HepG2 (cell line): ENCODE results near the gene COX10. TPM values are rescaled to one million over a fixed set of nuclear protein-coding genes. Genes with fewer than 3 reads are reported as not detected.

ENCODE experiments used
- DMAP1 ChIP-seq: IDR thresholded peaks from 2 replicates; pipeline ENCODE4 v1.6.1; 2016
- JUNB ChIP-seq: sonication (generic); formaldehyde crosslinking; IDR thresholded peaks from 2 replicates; pipeline ENCODE4 v1.8.0; 2022; ENCODE audit warnings: missing genetic modification reagents, mild to moderate bottlenecking, borderline replicate concordance
- SOX5 ChIP-seq: IDR thresholded peaks from 2 replicates; pipeline ENCODE4 v1.6.1; 2016; ENCODE audit warnings: borderline replicate concordance
- TBX2 ChIP-seq: sonication (generic); formaldehyde crosslinking; IDR thresholded peaks from 2 replicates; pipeline ENCODE4 v1.5.0; 2020; ENCODE audit warnings: missing genetic modification reagents, mild to moderate bottlenecking, borderline replicate concordance
- XRCC5 ChIP-seq: fragments of 200-400 bp; formaldehyde crosslinking; optimal IDR thresholded peaks from 2 replicates; pipeline ENCODE3; 2017; ENCODE audit warnings: mild to moderate bottlenecking, low read length
- ZNF530 ChIP-seq: sonication (generic); formaldehyde crosslinking; IDR thresholded peaks from 2 replicates; pipeline ENCODE4 v1.5.0; 2020; ENCODE audit warnings: low read depth, mild to moderate bottlenecking, missing genetic modification reagents
- polyA plus RNA-seq, 8 experiments: library from polyadenylated mRNA; depleted of rRNA in 3 of 8; stranded (reverse) in 7 of 8; unstranded in 1 of 8; fragments of >200 nt; fragmentation: Illumina TruSeq in 4 of 8; extraction: Trizol in 4 of 8; gene quantifications; 2 replicates each; pipeline versions ENCODE4 v1.2.1 to v1.2.3, GENCODE V29; 2011 to 2016; ENCODE audit warnings: low read depth in 4 of 8, missing spikeins in 1 of 8, mixed read lengths in 1 of 8; ENCODE audit not compliant: insufficient read depth in 1 of 8
- total RNA-seq, 5 experiments: library from RNA; depleted of rRNA; stranded (reverse); fragments of >200 nt; fragmentation: Illumina TruSeq; extraction: Trizol; gene quantifications; 2 replicates each; pipeline ENCODE4 v1.2.3, GENCODE V29; 2016; ENCODE audit warnings: low read depth in 1 of 5
- TF ChIP-seq, protein P1 (sequence below): sonication (generic); formaldehyde crosslinking; conservative IDR thresholded peaks from 2 replicates; pipeline ENCODE4 v1.4.0; 2020; ENCODE audit warnings: mild to moderate bottlenecking, missing genetic modification reagents, moderate library complexity
- TF ChIP-seq, protein P2 (sequence below): IDR thresholded peaks from 2 replicates; pipeline ENCODE4 v1.6.1; 2016
- TF ChIP-seq, protein P3 (sequence below): sonication (generic); formaldehyde crosslinking; IDR thresholded peaks from 2 replicates; pipeline ENCODE4 v1.8.1; 2022; ENCODE audit warnings: low read depth, mild to moderate bottlenecking, missing genetic modification reagents
- TF ChIP-seq, protein P4 (sequence below): sonication (generic); formaldehyde crosslinking; IDR thresholded peaks from 2 replicates; pipeline ENCODE4 v1.4.0; 2020; ENCODE audit warnings: missing genetic modification reagents
- TF ChIP-seq, protein P5 (sequence below): sonication (generic); formaldehyde crosslinking; conservative IDR thresholded peaks from 2 replicates; pipeline ENCODE4 v1.8.0; 2022; ENCODE audit warnings: mild to moderate bottlenecking, moderate library complexity, missing genetic modification reagents
- TF ChIP-seq, protein P6 (sequence below), 2 experiments: fragments of 450-650 bp in 1 of 2; sonication (generic) in 1 of 2; formaldehyde crosslinking; IDR thresholded peaks; 2 replicates each; pipeline versions ENCODE4 v1.5.0 to v1.8.0; 2020 to 2022; ENCODE audit warnings: mild to moderate bottlenecking in 1 of 2, missing genetic modification reagents in 1 of 2
- TF ChIP-seq, protein P7 (sequence below): IDR thresholded peaks from 2 replicates; pipeline ENCODE4 v1.6.1; 2016; ENCODE audit warnings: control low read depth
- TF ChIP-seq, protein P8 (sequence below): sonication (generic); formaldehyde crosslinking; IDR thresholded peaks from 2 replicates; pipeline ENCODE4 v1.4.0; 2020; ENCODE audit warnings: missing genetic modification reagents

The COX10 gene
- total and polyA plus RNA-seq, 2 of the 13 experiments (the other 11 are each of a cell fraction or from before 2014, with no cell fraction given), result 13.9 to 20.1 TPM

DNA sequence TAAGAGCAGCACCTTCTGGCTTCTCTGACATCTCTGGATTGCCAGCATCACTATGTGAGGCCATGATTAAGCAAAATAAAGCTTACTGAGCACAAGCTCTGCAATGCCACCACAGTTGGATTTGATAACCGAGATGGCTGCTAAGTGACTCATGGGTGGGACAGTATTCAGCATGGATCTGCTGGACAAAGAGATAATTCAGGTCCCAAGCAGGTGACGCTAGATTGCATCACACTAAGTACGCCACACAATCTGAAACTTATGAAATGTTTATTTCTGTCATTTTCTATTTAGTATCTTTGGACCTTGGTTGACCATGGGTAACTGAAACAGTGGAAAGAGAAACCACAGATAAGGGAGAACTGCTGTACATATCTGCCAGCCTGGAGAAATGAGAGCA, 139.9 kb downstream of the COX10 start (continued):
- TF ChIP-seq, protein P1, sequence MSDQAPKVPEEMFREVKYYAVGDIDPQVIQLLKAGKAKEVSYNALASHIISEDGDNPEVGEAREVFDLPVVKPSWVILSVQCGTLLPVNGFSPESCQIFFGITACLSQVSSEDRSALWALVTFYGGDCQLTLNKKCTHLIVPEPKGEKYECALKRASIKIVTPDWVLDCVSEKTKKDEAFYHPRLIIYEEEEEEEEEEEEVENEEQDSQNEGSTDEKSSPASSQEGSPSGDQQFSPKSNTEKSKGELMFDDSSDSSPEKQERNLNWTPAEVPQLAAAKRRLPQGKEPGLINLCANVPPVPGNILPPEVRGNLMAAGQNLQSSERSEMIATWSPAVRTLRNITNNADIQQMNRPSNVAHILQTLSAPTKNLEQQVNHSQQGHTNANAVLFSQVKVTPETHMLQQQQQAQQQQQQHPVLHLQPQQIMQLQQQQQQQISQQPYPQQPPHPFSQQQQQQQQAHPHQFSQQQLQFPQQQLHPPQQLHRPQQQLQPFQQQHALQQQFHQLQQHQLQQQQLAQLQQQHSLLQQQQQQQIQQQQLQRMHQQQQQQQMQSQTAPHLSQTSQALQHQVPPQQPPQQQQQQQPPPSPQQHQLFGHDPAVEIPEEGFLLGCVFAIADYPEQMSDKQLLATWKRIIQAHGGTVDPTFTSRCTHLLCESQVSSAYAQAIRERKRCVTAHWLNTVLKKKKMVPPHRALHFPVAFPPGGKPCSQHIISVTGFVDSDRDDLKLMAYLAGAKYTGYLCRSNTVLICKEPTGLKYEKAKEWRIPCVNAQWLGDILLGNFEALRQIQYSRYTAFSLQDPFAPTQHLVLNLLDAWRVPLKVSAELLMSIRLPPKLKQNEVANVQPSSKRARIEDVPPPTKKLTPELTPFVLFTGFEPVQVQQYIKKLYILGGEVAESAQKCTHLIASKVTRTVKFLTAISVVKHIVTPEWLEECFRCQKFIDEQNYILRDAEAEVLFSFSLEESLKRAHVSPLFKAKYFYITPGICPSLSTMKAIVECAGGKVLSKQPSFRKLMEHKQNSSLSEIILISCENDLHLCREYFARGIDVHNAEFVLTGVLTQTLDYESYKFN (CRISPR knock-in tag), result no peak
- TF ChIP-seq DMAP1 (CRISPR knock-in tag) (0 out of 2 replicates have a peak, but pooled peaks have one; percentile 38), JUNB (peak; percentile 42; the same call in 1 of the 2 replicates), ZNF530 (CRISPR knock-in tag) (no peak), XRCC5 (peak; percentile 20), SOX5 (CRISPR knock-in tag) (peak; percentile 58; the same call in 1 of the 2 replicates), TBX2 (peak; percentile 67)
- TF ChIP-seq, protein P2, sequence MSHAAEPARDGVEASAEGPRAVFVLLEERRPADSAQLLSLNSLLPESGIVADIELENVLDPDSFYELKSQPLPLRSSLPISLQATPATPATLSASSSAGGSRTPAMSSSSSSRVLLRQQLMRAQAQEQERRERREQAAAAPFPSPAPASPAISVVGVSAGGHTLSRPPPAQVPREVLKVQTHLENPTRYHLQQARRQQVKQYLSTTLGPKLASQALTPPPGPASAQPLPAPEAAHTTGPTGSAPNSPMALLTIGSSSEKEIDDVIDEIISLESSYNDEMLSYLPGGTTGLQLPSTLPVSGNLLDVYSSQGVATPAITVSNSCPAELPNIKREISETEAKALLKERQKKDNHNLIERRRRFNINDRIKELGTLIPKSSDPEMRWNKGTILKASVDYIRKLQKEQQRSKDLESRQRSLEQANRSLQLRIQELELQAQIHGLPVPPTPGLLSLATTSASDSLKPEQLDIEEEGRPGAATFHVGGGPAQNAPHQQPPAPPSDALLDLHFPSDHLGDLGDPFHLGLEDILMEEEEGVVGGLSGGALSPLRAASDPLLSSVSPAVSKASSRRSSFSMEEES (CRISPR knock-in tag), result peak; percentile 80
- TF ChIP-seq, protein P3, sequence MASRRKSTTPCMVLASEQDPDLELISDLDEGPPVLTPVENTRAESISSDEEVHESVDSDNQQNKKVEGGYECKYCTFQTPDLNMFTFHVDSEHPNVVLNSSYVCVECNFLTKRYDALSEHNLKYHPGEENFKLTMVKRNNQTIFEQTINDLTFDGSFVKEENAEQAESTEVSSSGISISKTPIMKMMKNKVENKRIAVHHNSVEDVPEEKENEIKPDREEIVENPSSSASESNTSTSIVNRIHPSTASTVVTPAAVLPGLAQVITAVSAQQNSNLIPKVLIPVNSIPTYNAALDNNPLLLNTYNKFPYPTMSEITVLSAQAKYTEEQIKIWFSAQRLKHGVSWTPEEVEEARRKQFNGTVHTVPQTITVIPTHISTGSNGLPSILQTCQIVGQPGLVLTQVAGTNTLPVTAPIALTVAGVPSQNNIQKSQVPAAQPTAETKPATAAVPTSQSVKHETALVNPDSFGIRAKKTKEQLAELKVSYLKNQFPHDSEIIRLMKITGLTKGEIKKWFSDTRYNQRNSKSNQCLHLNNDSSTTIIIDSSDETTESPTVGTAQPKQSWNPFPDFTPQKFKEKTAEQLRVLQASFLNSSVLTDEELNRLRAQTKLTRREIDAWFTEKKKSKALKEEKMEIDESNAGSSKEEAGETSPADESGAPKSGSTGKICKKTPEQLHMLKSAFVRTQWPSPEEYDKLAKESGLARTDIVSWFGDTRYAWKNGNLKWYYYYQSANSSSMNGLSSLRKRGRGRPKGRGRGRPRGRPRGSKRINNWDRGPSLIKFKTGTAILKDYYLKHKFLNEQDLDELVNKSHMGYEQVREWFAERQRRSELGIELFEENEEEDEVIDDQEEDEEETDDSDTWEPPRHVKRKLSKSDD (CRISPR knock-in tag), result 0 out of 2 replicates have a peak, but pooled peaks have one; percentile 61
- TF ChIP-seq, protein P4, sequence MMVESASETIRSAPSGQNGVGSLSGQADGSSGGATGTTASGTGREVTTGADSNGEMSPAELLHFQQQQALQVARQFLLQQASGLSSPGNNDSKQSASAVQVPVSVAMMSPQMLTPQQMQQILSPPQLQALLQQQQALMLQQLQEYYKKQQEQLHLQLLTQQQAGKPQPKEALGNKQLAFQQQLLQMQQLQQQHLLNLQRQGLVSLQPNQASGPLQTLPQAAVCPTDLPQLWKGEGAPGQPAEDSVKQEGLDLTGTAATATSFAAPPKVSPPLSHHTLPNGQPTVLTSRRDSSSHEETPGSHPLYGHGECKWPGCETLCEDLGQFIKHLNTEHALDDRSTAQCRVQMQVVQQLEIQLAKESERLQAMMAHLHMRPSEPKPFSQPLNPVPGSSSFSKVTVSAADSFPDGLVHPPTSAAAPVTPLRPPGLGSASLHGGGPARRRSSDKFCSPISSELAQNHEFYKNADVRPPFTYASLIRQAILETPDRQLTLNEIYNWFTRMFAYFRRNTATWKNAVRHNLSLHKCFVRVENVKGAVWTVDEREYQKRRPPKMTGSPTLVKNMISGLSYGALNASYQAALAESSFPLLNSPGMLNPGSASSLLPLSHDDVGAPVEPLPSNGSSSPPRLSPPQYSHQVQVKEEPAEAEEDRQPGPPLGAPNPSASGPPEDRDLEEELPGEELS (CRISPR knock-in tag), result peak; percentile 61
- TF ChIP-seq, protein P5, sequence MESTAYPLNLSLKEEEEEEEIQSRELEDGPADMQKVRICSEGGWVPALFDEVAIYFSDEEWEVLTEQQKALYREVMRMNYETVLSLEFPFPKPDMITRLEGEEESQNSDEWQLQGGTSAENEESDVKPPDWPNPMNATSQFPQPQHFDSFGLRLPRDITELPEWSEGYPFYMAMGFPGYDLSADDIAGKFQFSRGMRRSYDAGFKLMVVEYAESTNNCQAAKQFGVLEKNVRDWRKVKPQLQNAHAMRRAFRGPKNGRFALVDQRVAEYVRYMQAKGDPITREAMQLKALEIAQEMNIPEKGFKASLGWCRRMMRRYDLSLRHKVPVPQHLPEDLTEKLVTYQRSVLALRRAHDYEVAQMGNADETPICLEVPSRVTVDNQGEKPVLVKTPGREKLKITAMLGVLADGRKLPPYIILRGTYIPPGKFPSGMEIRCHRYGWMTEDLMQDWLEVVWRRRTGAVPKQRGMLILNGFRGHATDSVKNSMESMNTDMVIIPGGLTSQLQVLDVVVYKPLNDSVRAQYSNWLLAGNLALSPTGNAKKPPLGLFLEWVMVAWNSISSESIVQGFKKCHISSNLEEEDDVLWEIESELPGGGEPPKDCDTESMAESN (CRISPR knock-in tag), result peak; percentile 68; the same call in 1 of the 2 replicates
- TF ChIP-seq, protein P6, sequence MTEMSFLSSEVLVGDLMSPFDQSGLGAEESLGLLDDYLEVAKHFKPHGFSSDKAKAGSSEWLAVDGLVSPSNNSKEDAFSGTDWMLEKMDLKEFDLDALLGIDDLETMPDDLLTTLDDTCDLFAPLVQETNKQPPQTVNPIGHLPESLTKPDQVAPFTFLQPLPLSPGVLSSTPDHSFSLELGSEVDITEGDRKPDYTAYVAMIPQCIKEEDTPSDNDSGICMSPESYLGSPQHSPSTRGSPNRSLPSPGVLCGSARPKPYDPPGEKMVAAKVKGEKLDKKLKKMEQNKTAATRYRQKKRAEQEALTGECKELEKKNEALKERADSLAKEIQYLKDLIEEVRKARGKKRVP (CRISPR knock-in tag; IDR thresholded peaks at IDR 0.05), result peak in 1 of 2 experiments; percentile 98; a peak in 2 of 4 replicates
- TF ChIP-seq, protein P7, sequence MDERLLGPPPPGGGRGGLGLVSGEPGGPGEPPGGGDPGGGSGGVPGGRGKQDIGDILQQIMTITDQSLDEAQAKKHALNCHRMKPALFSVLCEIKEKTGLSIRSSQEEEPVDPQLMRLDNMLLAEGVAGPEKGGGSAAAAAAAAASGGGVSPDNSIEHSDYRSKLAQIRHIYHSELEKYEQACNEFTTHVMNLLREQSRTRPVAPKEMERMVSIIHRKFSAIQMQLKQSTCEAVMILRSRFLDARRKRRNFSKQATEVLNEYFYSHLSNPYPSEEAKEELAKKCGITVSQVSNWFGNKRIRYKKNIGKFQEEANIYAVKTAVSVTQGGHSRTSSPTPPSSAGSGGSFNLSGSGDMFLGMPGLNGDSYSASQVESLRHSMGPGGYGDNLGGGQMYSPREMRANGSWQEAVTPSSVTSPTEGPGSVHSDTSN (CRISPR knock-in tag), result no peak
- TF ChIP-seq, protein P8, sequence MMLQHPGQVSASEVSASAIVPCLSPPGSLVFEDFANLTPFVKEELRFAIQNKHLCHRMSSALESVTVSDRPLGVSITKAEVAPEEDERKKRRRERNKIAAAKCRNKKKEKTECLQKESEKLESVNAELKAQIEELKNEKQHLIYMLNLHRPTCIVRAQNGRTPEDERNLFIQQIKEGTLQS, result peak; percentile 84
